Colonic mucosa (tissue), 4 donors: Measurements from ENCODE around the gene GNB1. TPM values are rescaled to one million over a fixed set of nuclear protein-coding genes. Genes with fewer than 3 reads are reported as not detected.

Experiments
- DNase-seq: peaks from one replicate; pipeline ENCODE4 v3.0.0-alpha.2; 2020
- H3K27ac ChIP-seq: fragments of 200-600 bp; one replicate; pipeline ENCODE4 v1.8.0; 2021
- H3K27me3 ChIP-seq: fragments of 200-600 bp; one replicate; pipeline ENCODE4 v1.8.0; 2021
- H3K36me3 ChIP-seq: fragments of 200-600 bp; one replicate; pipeline ENCODE4 v1.8.0; 2021
- H3K4me1 ChIP-seq: fragments of 200-600 bp; one replicate; pipeline ENCODE4 v1.8.0; 2021; ENCODE audit warnings: mild to moderate bottlenecking
- H3K4me3 ChIP-seq: fragments of 200-600 bp; one replicate; pipeline ENCODE4 v1.8.0; 2021
- H3K9ac ChIP-seq, 2 donors: one replicate each; pipeline ENCODE4 v1.7.0; 2013; ENCODE audit warnings: control low read depth in 2 of 2, low read depth in 2 of 2, low read length in 2 of 2
- H3K9me3 ChIP-seq: fragments of 200-600 bp; one replicate; pipeline ENCODE4 v1.8.0; 2021
- CTCF ChIP-seq: fragments of 200-600 bp; IDR thresholded peaks from one replicate; pipeline ENCODE4 v1.8.0; 2022; ENCODE audit warnings: antibody characterized with exemption, mild to moderate bottlenecking
- intact Hi-C: fragments of 100-400 bp; cut with DNase I; formaldehyde crosslinking; loops from one replicate; pipeline ENCODE4 v1.14.1; 2022
- total RNA-seq, 2 donors: library from RNA; stranded (reverse); fragmentation: NEBNext Ultra II Directional in 1 of 2; extraction: Animal tissue kit (Norgen Biotek cat#: 25700) in 1 of 2; gene quantifications; one replicate each; pipeline ENCODE4 v1.2.1, GENCODE V29; 2021
- donor health status: healthy.
- donor health status: DM: no; HTN: no; CAD: no.
- donor health status: DM: no; HTN: no; CAD: no.

GNB1 gene
- total RNA-seq, 2 donors from 2014 or later = 281 to 367 TPM

- no peak overlapping the region for H3K9ac ChIP-seq
- H3K4me1 ChIP-seq = peaks cover 6% of the 10 kb centered on the region
- H3K27me3 ChIP-seq = no peaks in the 10 kb centered on the region
- no peak overlapping the region for H3K4me3 ChIP-seq
- intact Hi-C loops = no loop called here
- no peaks in the 10 kb centered on the region for H3K36me3 ChIP-seq
- H3K27ac ChIP-seq = no peak overlapping the region
- H3K9me3 ChIP-seq = no peaks in the 10 kb centered on the region
- no peak for DNase-seq
- TF ChIP-seq CTCF = no peak
These were observed 119.8 kb downstream of the GNB1 start for GRCh38 chr1:1771096-1771495.

- DNase-seq = no peak
- Histone ChIP-seq H3K4me3 (no peak overlapping the region), H3K27ac (no peak overlapping the region), H3K27me3 (no peaks in the 10 kb centered on the region), H3K4me1 (no peaks in the 10 kb centered on the region), H3K9me3 (no peaks in the 10 kb centered on the region), H3K36me3 (no peaks in the 10 kb centered on the region), H3K9ac (no peak overlapping the region)
- intact Hi-C loops = no loop called here
- no peak for TF ChIP-seq CTCF
These were observed 120.8 kb downstream of the GNB1 start for GRCh38 chr1:1770102-1770501.

GRCh38 chr1:1768249-1768992 is 122.5 kb downstream of the GNB1 start:
- intact Hi-C loops = no loop called here
- H3K9me3 ChIP-seq = no peaks in the 10 kb centered on the region
- no peak overlapping the region for H3K4me3 ChIP-seq

GRCh38 chr1:1764876-1765470 is 125.9 kb downstream of the GNB1 start:
- H3K4me3 ChIP-seq = no peak overlapping the region
- DNase-seq = no peak
- H3K9ac ChIP-seq = no peak overlapping the region
- no peak for TF ChIP-seq CTCF
- H3K27ac ChIP-seq = no peak overlapping the region
- H3K27me3 ChIP-seq = no peaks in the 10 kb centered on the region
- H3K4me1 ChIP-seq = peaks cover under 1% of the 10 kb centered on the region
- H3K36me3 ChIP-seq = peaks cover 5% of the 10 kb centered on the region
- no peaks in the 10 kb centered on the region for H3K9me3 ChIP-seq
- intact Hi-C loops = no loop called here

More at GRCh38 chr1:1768249-1768992, 122.5 kb downstream of the GNB1 start:
- H3K36me3 ChIP-seq = no peaks in the 10 kb centered on the region
- no peak for TF ChIP-seq CTCF
- H3K9ac ChIP-seq = no peak overlapping the region
- no peak overlapping the region for H3K27ac ChIP-seq
- H3K27me3 ChIP-seq = no peaks in the 10 kb centered on the region
- no peaks in the 10 kb centered on the region for H3K4me1 ChIP-seq
- DNase-seq = no peak

GRCh38 chr1:1763657-1764621 is 126.9 kb downstream of the GNB1 start:
- peaks cover 11% of the 10 kb centered on the region for H3K4me1 ChIP-seq
- TF ChIP-seq CTCF = no peak
- no peak for DNase-seq
- intact Hi-C loops = no loop called here
- no peak overlapping the region for H3K27ac ChIP-seq
- peaks cover 10% of the 10 kb centered on the region for H3K36me3 ChIP-seq
- H3K9ac ChIP-seq = no peak overlapping the region
- H3K9me3 ChIP-seq = no peaks in the 10 kb centered on the region
- H3K4me3 ChIP-seq = no peak overlapping the region
- no peaks in the 10 kb centered on the region for H3K27me3 ChIP-seq
